Bronchial epithelial cell (primary cell): ENCODE data around the gene ZCCHC3. TPM values are rescaled to one million over a fixed set of nuclear protein-coding genes. Genes with fewer than 3 reads are reported as not detected.

Source experiments
- DNase-seq: peaks from one replicate; pipeline ENCODE4 v3.0.0-alpha.2; 2010; ENCODE audit warnings: low read depth
- FAIRE-seq: peaks from 2 replicates; lab custom pipeline; 2011; peaks lifted over from hg19 to GRCh38; lab: Jason Lieb, UNC
- H3K27me3 ChIP-seq: 2 replicates; pipeline ENCODE4 v1.5.1; 2011; ENCODE audit warnings: low read length; ENCODE audit not compliant: control insufficient read depth, insufficient read depth
- H3K36me3 ChIP-seq: 2 replicates; pipeline ENCODE4 v1.5.1; 2011; ENCODE audit warnings: low read length; ENCODE audit not compliant: control insufficient read depth, insufficient read depth
- H3K4me3 ChIP-seq: 2 replicates; pipeline ENCODE4 v1.5.1; 2011; ENCODE audit warnings: mild to moderate bottlenecking, low read depth, low read length, control low read depth
- total RNA-seq: library from RNA; depleted of rRNA; stranded (reverse); fragments of >200 nt; gene quantifications from 2 replicates; pipeline ENCODE4 v1.2.1, GENCODE V29; 2014
- TF ChIP-seq, protein P1 (sequence below): IDR thresholded peaks from 2 replicates; pipeline ENCODE4 v1.5.1; 2011; ENCODE audit warnings: mild to moderate bottlenecking, moderate library complexity, low read length, control low read depth, inconsistent platforms; ENCODE audit not compliant: insufficient read depth, severe bottlenecking

Gene ZCCHC3
- total RNA-seq, 1 donor from 2014 or later = 9.7 TPM

DNA sequence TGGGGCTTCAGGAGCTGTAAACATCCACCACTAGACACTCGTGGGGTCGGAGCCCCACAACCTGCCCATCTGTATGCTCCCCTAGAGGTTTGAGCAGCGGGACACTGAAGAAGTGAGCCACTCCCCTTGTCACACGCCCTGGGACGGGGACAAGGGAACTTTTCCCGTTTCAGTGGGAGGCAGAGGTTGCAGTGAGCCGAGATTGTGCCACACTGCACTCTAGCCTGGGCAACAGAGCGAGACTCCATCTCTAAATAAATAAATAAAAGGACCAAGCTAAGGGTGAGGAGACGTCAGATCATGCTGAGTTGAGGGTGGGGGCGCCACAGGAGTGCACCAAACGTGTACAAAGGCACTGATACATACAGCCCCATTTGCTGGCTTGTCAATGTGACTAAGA lies 8.4 kb downstream of the ZCCHC3 start:
- H3K4me3 ChIP-seq = no peak overlapping the region
- FAIRE-seq = no peak
- H3K27me3 ChIP-seq = no peaks in the 10 kb centered on the region
- TF ChIP-seq, protein P1, sequence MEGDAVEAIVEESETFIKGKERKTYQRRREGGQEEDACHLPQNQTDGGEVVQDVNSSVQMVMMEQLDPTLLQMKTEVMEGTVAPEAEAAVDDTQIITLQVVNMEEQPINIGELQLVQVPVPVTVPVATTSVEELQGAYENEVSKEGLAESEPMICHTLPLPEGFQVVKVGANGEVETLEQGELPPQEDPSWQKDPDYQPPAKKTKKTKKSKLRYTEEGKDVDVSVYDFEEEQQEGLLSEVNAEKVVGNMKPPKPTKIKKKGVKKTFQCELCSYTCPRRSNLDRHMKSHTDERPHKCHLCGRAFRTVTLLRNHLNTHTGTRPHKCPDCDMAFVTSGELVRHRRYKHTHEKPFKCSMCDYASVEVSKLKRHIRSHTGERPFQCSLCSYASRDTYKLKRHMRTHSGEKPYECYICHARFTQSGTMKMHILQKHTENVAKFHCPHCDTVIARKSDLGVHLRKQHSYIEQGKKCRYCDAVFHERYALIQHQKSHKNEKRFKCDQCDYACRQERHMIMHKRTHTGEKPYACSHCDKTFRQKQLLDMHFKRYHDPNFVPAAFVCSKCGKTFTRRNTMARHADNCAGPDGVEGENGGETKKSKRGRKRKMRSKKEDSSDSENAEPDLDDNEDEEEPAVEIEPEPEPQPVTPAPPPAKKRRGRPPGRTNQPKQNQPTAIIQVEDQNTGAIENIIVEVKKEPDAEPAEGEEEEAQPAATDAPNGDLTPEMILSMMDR = no peak
- no peak for DNase-seq
- H3K36me3 ChIP-seq = no peaks in the 10 kb centered on the region

DNA sequence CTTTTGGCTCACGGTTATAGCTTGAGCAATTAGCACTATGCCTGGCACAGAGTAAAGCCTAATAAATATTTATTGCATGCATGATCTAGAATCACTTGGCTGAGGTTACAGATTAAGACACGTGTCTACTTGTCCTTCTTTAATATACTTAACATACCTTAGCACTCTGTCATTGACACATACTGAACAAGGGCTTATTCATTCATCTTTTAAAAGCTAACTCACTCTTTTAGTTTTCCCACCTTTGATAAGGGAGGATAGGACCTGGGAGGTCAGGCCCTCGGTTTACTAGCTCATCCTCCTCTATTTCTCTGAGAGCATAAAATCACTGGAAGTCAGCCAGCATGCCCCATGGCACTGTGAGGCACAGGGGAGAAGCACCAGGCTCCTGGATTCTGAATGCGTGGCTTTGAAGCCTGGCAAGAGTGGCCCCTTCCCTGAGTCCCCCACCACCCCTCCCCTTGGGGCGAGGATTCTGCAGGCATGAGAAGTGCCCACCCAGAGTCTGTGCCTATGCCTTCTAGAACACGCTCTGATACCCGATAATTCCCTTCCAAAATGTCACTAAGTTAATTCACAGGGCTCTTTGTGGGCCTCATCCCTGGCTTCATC lies 11.2 kb downstream of the ZCCHC3 start:
- no peaks in the 10 kb centered on the region for H3K36me3 ChIP-seq
- FAIRE-seq = no peak
- H3K27me3 ChIP-seq = no peaks in the 10 kb centered on the region
- TF ChIP-seq, protein P1 = no peak
- no peak overlapping the region for H3K4me3 ChIP-seq
- peak; percentile 94 for DNase-seq

DNA sequence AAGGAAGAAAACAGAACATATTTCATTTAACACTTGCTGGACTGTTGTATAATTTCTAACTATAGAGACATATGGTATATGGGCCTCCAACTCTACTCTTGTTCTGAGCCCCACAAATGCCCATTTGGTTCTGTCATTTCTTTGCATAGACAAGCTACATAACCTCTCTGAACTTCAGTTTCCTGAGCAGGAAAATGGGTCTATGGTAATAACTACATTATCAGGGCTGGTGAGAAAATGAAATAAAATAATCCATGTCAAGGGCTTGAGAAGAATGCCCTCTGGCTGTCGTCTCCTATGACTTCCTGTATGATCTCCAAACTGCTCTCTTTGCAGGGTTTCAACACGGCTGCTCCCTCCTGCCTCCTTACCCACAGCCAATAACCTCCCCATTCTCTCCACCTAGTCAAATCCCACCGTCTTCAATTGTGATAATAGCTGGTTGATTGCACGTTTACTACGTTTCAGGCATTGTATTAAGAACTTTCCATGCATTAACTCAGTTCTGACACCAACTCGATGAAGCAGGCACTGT lies 12.0 kb downstream of the ZCCHC3 start:
- Histone ChIP-seq H3K36me3 (no peaks in the 10 kb centered on the region), H3K4me3 (no peak overlapping the region), H3K27me3 (no peaks in the 10 kb centered on the region)
- FAIRE-seq = no peak
- TF ChIP-seq, protein P1 = no peak
- no peak for DNase-seq

DNA sequence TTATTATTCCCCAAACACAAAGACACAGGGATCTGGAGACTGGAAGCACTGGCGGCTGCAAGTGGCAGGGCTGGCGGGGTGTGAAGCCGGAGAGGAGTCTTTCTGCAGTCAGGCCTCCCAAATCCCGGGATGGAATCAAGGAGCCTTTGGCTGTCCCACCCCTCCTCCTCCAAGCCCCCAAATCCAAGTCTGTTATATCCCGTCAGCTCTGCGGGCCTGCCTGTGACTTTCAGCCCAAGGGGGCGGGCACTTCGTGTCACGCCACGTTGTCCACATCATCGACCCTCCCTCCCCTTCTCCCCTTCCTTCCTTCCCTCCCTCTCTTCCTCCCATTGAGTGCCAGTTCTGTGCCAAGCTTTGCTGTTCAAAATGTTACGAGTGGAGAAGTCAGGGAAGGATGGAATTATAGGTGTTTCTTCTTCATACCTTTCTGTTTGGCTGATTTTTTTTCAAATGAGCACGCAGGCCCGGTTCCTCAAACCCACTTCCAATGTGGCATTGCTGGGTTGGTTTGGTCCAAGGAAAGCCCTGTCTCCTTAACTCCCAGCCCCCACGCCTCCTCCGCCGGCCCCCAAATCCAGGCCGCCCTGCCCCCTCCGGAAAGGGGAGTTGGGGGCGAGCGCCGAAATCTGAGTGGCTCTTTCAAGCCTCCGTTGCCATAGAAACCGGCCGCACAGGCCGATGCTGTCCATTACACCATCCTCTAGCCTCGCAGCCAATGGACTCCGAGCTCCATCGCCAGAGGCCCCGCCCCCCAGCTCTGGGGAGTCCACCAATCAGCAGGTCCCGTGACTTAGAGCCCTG lies 12.7 kb downstream of the ZCCHC3 start:
- Histone ChIP-seq H3K36me3 (no peaks in the 10 kb centered on the region), H3K27me3 (no peaks in the 10 kb centered on the region), H3K4me3 (no peak overlapping the region)
- DNase-seq (peak; percentile 68), FAIRE-seq (no peak)
- TF ChIP-seq, protein P1 = no peak

DNA sequence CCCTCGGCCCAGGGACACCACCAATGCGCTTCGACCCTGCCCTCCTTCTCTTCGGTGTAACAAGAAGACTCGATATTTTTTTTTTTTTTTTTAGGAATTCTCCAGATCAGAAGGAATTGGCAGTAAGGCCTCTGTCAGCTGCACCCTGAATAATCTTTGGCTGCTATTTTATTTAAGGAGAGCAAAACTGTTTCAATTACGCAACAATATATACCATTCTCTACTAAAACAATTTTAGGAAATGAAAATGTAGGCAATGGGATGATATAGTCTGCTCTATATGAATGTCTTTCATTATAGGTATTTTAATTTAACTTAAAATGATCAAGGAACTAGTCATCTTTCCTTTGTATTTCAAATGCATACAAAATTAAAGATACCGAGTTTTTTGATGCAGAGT lies 13.3 kb downstream of the ZCCHC3 start:
- Histone ChIP-seq H3K27me3 (no peaks in the 10 kb centered on the region), H3K36me3 (no peaks in the 10 kb centered on the region), H3K4me3 (no peak overlapping the region)
- FAIRE-seq = no peak
- no peak for DNase-seq
- TF ChIP-seq, protein P1 = no peak
